ENCODE results near the gene ROBO1.

DNA sequence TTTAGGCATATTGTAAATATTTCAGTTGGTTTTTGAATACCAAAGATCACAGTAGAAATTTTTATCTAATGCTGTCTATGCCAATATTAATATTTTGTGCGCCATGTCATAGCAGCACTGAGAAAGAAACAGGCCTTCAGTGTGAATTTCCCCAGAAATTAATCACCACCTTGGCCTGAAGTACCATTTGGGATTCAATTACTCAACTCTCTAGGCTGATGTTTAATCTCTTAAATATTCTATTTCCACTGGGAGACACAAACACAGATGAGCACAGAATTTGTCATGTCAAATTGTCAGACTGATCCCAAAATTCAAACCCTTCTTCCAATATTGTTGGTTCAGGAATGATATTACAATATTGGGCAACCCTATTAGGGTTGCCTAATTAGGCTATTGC, 509.3 kb downstream of the ROBO1 start:
- TF ChIP-seq TARDBP (IDR thresholded peaks at IDR 0.05): no peak
- TF ChIP-seq FOXM1 (IDR thresholded peaks at IDR 0.05; ENCODE audit: borderline replicate concordance): no peak
- TF ChIP-seq FOXA1 (IDR thresholded peaks at IDR 0.05): no peak
- no peak for TF ChIP-seq SP1 (IDR thresholded peaks at IDR 0.05)
- no peak for TF ChIP-seq SUZ12 (IDR thresholded peaks at IDR 0.05)
- TF ChIP-seq HDGF (IDR thresholded peaks at IDR 0.05; ENCODE audit: borderline replicate concordance): no peak
- TF ChIP-seq L3MBTL2 (conservative IDR thresholded peaks at IDR 0.05): no peak
- TF ChIP-seq ELF4 (IDR thresholded peaks at IDR 0.05): no peak
- no peak for TF ChIP-seq FOXK2 (IDR thresholded peaks at IDR 0.05)
- no peak for TF ChIP-seq BHLHE40 (IDR thresholded peaks at IDR 0.05; ENCODE audit: borderline replicate concordance)
- TF ChIP-seq, protein P1, sequence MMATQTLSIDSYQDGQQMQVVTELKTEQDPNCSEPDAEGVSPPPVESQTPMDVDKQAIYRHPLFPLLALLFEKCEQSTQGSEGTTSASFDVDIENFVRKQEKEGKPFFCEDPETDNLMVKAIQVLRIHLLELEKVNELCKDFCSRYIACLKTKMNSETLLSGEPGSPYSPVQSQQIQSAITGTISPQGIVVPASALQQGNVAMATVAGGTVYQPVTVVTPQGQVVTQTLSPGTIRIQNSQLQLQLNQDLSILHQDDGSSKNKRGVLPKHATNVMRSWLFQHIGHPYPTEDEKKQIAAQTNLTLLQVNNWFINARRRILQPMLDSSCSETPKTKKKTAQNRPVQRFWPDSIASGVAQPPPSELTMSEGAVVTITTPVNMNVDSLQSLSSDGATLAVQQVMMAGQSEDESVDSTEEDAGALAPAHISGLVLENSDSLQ (IDR thresholded peaks at IDR 0.05): no peak
